K562 (cell line): Measurements from ENCODE around the gene KCTD15. TPM values are rescaled to one million over a fixed set of nuclear protein-coding genes. Genes with fewer than 3 reads are reported as not detected.
A peak's percentile ranks its signal among the peaks of the same experiment; 100 is the strongest.

Source experiments
- ATAC-seq: fragments of 200-7000 bp; cut with Tn5 transposase; 3 replicates; pipeline ENCODE4 v1.9.1; 2020; ENCODE audit warnings: moderate library complexity
- BruUV-seq: library from RNA; stranded (reverse); fragments of 400-500 nt; replicated peaks from 2 replicates; lab custom pipeline; 2021; lab: Mats Ljungman, UMichigan
- CTCF ChIA-PET: fragments of 300-600 bp; formaldehyde crosslinking; extraction: SDS; loops from one replicate; lab custom pipeline; 2021; ENCODE audit warnings: low intra/inter-chr PET ratio; lab: Yijun Ruan, JAX
- POLR2A ChIA-PET: fragments of 300-600, 350-650 bp; sonication (Branson Sonifier 250); formaldehyde crosslinking; extraction: SDS; loops from one replicate; lab custom pipeline; 2021; ENCODE audit warnings: antibody characterized with exemption, inconsistent platforms; lab: Yijun Ruan, JAX
- DNase-seq, 4 experiments: peaks; one replicate each; pipeline versions ENCODE4 v3.0.0 to v3.0.0-alpha.2; 2011 to 2018; ENCODE audit warnings: low spot score in 3 of 4, mixed read lengths in 3 of 4; ENCODE audit errors: extremely low read depth in 1 of 4
- FAIRE-seq: peaks from 2 replicates; lab custom pipeline; 2011; peaks lifted over from hg19 to GRCh38; lab: Jason Lieb, UNC
- H2AFZ ChIP-seq: 2 replicates; pipeline ENCODE4 v1.6.0; 2011; ENCODE audit warnings: low read depth, low read length, control low read depth, inconsistent platforms
- H3K27ac ChIP-seq: fragments of 200-600 bp; 3 replicates; pipeline ENCODE4 v1.8.0; 2011; ENCODE audit warnings: low read depth, mild to moderate bottlenecking, control low read depth, inconsistent platforms, low read length, moderate library complexity, mixed read lengths; ENCODE audit errors: extremely low read depth
- H3K27me3 ChIP-seq, 2 experiments: fragments of 300-600 bp in 1 of 2; 2 replicates in 1 of 2; 3 replicates in 1 of 2; pipeline versions ENCODE4 v1.6.0 to v1.8.0; 2011; ENCODE audit warnings: inconsistent platforms in 2 of 2, low read length in 2 of 2, mild to moderate bottlenecking in 1 of 2, mixed read lengths in 1 of 2, moderate library complexity in 1 of 2; ENCODE audit not compliant: control insufficient read depth in 2 of 2, insufficient read depth in 2 of 2
- H3K36me3 ChIP-seq: fragments of 300-600 bp; 3 replicates; pipeline ENCODE4 v1.8.0; 2011; ENCODE audit warnings: mild to moderate bottlenecking, low read length, inconsistent platforms; ENCODE audit not compliant: control insufficient read depth, insufficient read depth
- H3K4me1 ChIP-seq, 2 experiments: fragments of 200-600 bp in 1 of 2; replicated peaks in 1 of 2; 2 replicates in 1 of 2; 3 replicates in 1 of 2; pipeline versions ENCODE4 v1.5.1 to v1.8.0; 2011; ENCODE audit warnings: inconsistent platforms in 2 of 2, low read length in 2 of 2, mild to moderate bottlenecking in 1 of 2, mixed read lengths in 1 of 2, moderate library complexity in 1 of 2; ENCODE audit not compliant: control insufficient read depth in 2 of 2, insufficient read depth in 2 of 2
- H3K4me2 ChIP-seq: 2 replicates; pipeline ENCODE4 v1.6.1; 2011; ENCODE audit warnings: low read length, control low read depth, inconsistent platforms, mixed read lengths; ENCODE audit not compliant: insufficient read depth
- H3K4me3 ChIP-seq: fragments of 200-600 bp; sonication (generic), shearing (Covaris generic); 2 replicates; pipeline ENCODE4 v1.5.1; 2016; ENCODE audit warnings: control low read depth, inconsistent platforms
- H3K79me2 ChIP-seq: fragments of 200-600 bp; 3 replicates; pipeline ENCODE4 v1.8.0; 2011; ENCODE audit warnings: low read length, inconsistent platforms; ENCODE audit not compliant: control insufficient read depth, insufficient read depth
- H3K9ac ChIP-seq, 2 experiments: 2 replicates each; pipeline versions ENCODE4 v1.6.0 to v1.6.1; 2011; ENCODE audit warnings: low read depth in 2 of 2, low read length in 2 of 2, control low read depth in 1 of 2, inconsistent platforms in 1 of 2, mild to moderate bottlenecking in 1 of 2, mixed read lengths in 1 of 2; ENCODE audit not compliant: insufficient read depth in 1 of 2
- H3K9me1 ChIP-seq: one replicate; pipeline ENCODE4 v1.6.0; 2011; ENCODE audit warnings: inconsistent platforms, mild to moderate bottlenecking, low read length, moderate library complexity; ENCODE audit not compliant: control insufficient read depth, insufficient read depth
- H3K9me3 ChIP-seq: replicated peaks from 2 replicates; pipeline ENCODE4 v1.5.1; 2011; ENCODE audit warnings: low read depth, low read length, inconsistent platforms; ENCODE audit not compliant: control insufficient read depth, insufficient read depth
- H4K20me1 ChIP-seq: replicated peaks from 2 replicates; pipeline ENCODE4 v1.6.1; 2011; ENCODE audit warnings: low read length, inconsistent platforms, mixed read lengths; ENCODE audit not compliant: control insufficient read depth, insufficient read depth
- CCNT2 ChIP-seq: IDR thresholded peaks from 2 replicates; pipeline ENCODE4 v1.6.1; 2011; ENCODE audit warnings: borderline replicate concordance, low read depth, mild to moderate bottlenecking, moderate library complexity, mixed read lengths, low read length; ENCODE audit not compliant: insufficient read length; ENCODE audit errors: extremely low read depth
- SIN3A ChIP-seq, 2 experiments: fragments of 150-350 bp in 1 of 2; IDR thresholded peaks; 2 replicates each; pipeline ENCODE4 v1.6.1; 2011 to 2016; ENCODE audit warnings: borderline replicate concordance in 2 of 2, low read depth in 2 of 2, low read length in 2 of 2, mild to moderate bottlenecking in 2 of 2, moderate library complexity in 2 of 2; ENCODE audit not compliant: control insufficient read depth in 1 of 2
- SIRT6 ChIP-seq: IDR thresholded peaks from one replicate; pipeline ENCODE4 v1.6.1; 2012; ENCODE audit warnings: low read depth, mild to moderate bottlenecking, control low read depth, inconsistent platforms, low read length, moderate library complexity
- SMC3 ChIP-seq: conservative IDR thresholded peaks from 2 replicates; pipeline ENCODE4 v1.6.1; 2011; ENCODE audit warnings: low read depth, low read length, improper control_type of control experiment; ENCODE audit not compliant: insufficient read depth
- SOX6 ChIP-seq: fragments of 450-650 bp; IDR thresholded peaks from 2 replicates; pipeline ENCODE4 v1.6.1; 2014; ENCODE audit warnings: mild to moderate bottlenecking
- SP2 ChIP-seq: IDR thresholded peaks from 2 replicates; pipeline ENCODE4 v1.6.1; 2011; ENCODE audit warnings: mild to moderate bottlenecking, low read depth, low read length, moderate library complexity; ENCODE audit not compliant: poor library complexity, severe bottlenecking; ENCODE audit errors: extremely low read depth
- SREBF1 ChIP-seq: fragments of 150-350 bp; IDR thresholded peaks from 2 replicates; pipeline ENCODE4 v1.6.1; 2014; ENCODE audit warnings: antibody characterized with exemption, low read depth, low read length, borderline replicate concordance
- ZNF174 ChIP-seq: fragments of 250-450 bp; sonication (Bioruptor Pico); IDR thresholded peaks from 2 replicates; pipeline ENCODE4 v1.4.0; 2020; ENCODE audit warnings: mild to moderate bottlenecking
- ZNF512 ChIP-seq: IDR thresholded peaks from 2 replicates; pipeline ENCODE4 v1.6.1; 2016; ENCODE audit warnings: missing genetic modification characterization, missing compliant biosample characterization
- ZNF609 ChIP-seq: sonication (generic); formaldehyde crosslinking; IDR thresholded peaks from 2 replicates; pipeline ENCODE4 v1.8.1; 2023; ENCODE audit warnings: missing genetic modification reagents, mild to moderate bottlenecking, borderline replicate concordance
- WGBS: fragments of 100-300 bp; shearing (Covaris generic); methylation state at CpG from one replicate; pipeline ENCODE4 v1.1.6; 2016; ENCODE audit warnings: low coverage, mixed read lengths; ENCODE audit not compliant: insufficient coverage; ENCODE audit errors: missing lambda C conversion rate; 5-methylcytosine and 5-hydroxymethylcytosine counted together
- in situ Hi-C: fragments of 300-500 bp; cut with MboI; formaldehyde crosslinking; loops from 4 replicates; pipeline ENCODE4 v1.15.0; 2018; ENCODE audit warnings: inconsistent platforms, mixed read lengths
- intact Hi-C: fragments of 100-400 bp; cut with micrococcal nuclease; formaldehyde crosslinking; loops from 2 replicates; pipeline ENCODE4 v1.14.2; 2022
- polyA plus RNA-seq, 8 experiments: library from polyadenylated mRNA; depleted of rRNA in 4 of 8; stranded (reverse) in 5 of 8; unstranded in 3 of 8; fragments of >200 nt; fragmentation: Nextera tagmentation in 2 of 8; fragmentation: Illumina TruSeq in 1 of 8; extraction: Ambion mirVana in 2 of 8; extraction: Trizol in 1 of 8; gene quantifications; 2 replicates each; pipeline versions ENCODE4 v1.2.1 to v1.2.3, GENCODE V29; 2011 to 2014; ENCODE audit warnings: inconsistent platforms in 1 of 8, missing spikeins in 1 of 8
- total RNA-seq, 7 experiments: library from RNA; depleted of rRNA in 6 of 7; stranded (reverse); fragments of >200 nt in 6 of 7; fragmentation: Illumina TruSeq in 2 of 7; extraction: Trizol in 2 of 7; gene quantifications; 2 replicates each; pipeline versions ENCODE4 v1.2.1 to v1.2.3, GENCODE V29; 2011 to 2021; ENCODE audit warnings: low replicate concordance in 1 of 7
- TF ChIP-seq, protein P1 (sequence below): fragments of 250-450 bp; sonication (Bioruptor Pico); IDR thresholded peaks from 2 replicates; pipeline ENCODE4 v1.5.0; 2022; ENCODE audit warnings: mild to moderate bottlenecking

KCTD15 gene
- total and polyA plus RNA-seq, 9 of the 15 experiments (the other 6 are each of a cell fraction or from before 2014, with no cell fraction given) = 1.7 to 49.0 (median 11.8) TPM

DNA sequence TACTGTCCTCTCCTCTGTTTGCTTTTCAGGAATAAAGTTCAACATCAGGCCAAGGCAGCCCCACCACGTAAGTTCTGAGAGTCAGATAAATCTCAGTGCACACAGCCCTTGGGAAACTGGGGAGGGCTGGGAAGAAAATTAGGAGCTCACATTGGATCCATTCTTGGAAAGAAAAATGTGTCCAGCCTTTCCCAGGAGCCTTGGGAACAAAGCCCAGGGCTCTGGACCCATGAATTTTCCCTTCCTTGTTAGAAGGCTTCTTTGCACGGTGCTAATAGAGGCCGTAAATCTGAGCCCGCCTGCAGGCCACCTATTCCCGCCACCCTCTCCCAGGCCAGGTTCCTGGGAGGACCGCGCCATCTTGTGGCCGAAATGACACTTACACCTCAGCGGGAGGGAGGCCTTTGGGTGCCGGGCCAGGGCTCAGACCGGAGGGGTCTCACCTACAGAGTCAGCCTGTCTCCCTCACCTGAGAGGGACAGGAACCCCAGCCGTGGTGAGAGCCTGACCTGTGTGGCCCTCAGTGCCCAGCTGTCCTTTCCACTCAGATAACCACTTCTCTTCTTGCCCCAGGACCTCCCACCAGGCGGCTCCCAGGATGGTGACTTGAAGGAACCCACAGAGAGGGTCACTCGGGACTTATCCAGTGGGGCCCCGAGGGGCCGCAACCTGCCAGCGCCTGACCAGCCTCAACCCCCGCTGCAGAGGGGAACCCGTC, 25.1 kb upstream of the KCTD15 start:
- H3K4me3 ChIP-seq = no peak overlapping the region
- H3K27ac ChIP-seq = no peak overlapping the region
- in situ Hi-C loops = loop anchor here (5.0 kb wide), 2 partner anchors 349 to 534 kb away; no protein-coding TSS in a partner anchor
- no peaks in the 10 kb centered on the region for H3K9me1 ChIP-seq
- H3K9ac ChIP-seq = no peak overlapping the region
- peak; percentile 97 for ATAC-seq
- ChIA-PET CTCF (interaction anchor here (0.6 to 2.2 kb wide), 6 partner anchors 9 to 344 kb away, joined by 3 to 20 read pairs (median 4); no protein-coding TSS in a partner anchor), POLR2A (interaction anchor here (1.3 kb wide), 1 partner anchor 341 kb away, joined by 5 read pairs; no protein-coding TSS in a partner anchor)
- intact Hi-C loops = loop anchor here (1.0 to 10.0 kb wide), 4 partner anchors 47 to 534 kb away; no protein-coding TSS in a partner anchor
- peak; percentile 78 to 86 (median 83) for DNase-seq
- peaks cover 0 to 9% of the 10 kb centered on the region in 2 experiments; a peak in 1 of 5 replicates for H3K4me1 ChIP-seq
- peaks cover 0 to 39% of the 10 kb centered on the region in 2 experiments; a peak in 3 of 5 replicates for H3K27me3 ChIP-seq
- H3K79me2 ChIP-seq = no peaks in the 10 kb centered on the region
- H3K9me3 ChIP-seq = no peaks in the 10 kb centered on the region
- no TSS peak for BruUV-seq
- H3K36me3 ChIP-seq = no peaks in the 10 kb centered on the region
- 3% methylated on average over 18 of the region's 19 CpGs for WGBS
- H4K20me1 ChIP-seq = peaks cover 23% of the 10 kb centered on the region
- peak; percentile 86 for FAIRE-seq
- no peak overlapping the region for H2AFZ ChIP-seq
- no peak overlapping the region for H3K4me2 ChIP-seq
- TF ChIP-seq SP2 = no peak
- TF ChIP-seq SIN3A (IDR thresholded peaks at IDR 0.05; ENCODE audit: borderline replicate concordance in 2 of 2, control insufficient read depth in 1 of 2, low read depth in 2 of 2, low read length in 2 of 2) = no peak
- no peak for TF ChIP-seq CCNT2
- no peak for TF ChIP-seq ZNF174 (CRISPR knock-in tag)
- TF ChIP-seq ZNF512 (tag) = no peak
- no peak for TF ChIP-seq SOX6
- TF ChIP-seq SMC3 = peak; percentile 91
- no peak for TF ChIP-seq SIRT6
- TF ChIP-seq, protein P1, sequence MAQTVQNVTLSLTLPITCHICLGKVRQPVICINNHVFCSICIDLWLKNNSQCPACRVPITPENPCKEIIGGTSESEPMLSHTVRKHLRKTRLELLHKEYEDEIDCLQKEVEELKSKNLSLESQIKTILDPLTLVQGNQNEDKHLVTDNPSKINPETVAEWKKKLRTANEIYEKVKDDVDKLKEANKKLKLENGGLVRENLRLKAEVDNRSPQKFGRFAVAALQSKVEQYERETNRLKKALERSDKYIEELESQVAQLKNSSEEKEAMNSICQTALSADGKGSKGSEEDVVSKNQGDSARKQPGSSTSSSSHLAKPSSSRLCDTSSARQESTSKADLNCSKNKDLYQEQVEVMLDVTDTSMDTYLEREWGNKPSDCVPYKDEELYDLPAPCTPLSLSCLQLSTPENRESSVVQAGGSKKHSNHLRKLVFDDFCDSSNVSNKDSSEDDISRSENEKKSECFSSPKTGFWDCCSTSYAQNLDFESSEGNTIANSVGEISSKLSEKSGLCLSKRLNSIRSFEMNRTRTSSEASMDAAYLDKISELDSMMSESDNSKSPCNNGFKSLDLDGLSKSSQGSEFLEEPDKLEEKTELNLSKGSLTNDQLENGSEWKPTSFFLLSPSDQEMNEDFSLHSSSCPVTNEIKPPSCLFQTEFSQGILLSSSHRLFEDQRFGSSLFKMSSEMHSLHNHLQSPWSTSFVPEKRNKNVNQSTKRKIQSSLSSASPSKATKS (CRISPR knock-in tag) = no peak
- no peak for TF ChIP-seq SREBF1
- no peak for TF ChIP-seq ZNF609
